Mammary epithelial cell (primary cell): ENCODE data around the gene LUC7L2.

ENCODE experiments used
- CTCF ChIP-seq, 2 donors: IDR thresholded peaks in 1 of 2; conservative IDR thresholded peaks in 1 of 2; 2 replicates each; pipeline ENCODE4 v1.5.1; 2011 to 2012; ENCODE audit warnings: inconsistent platforms in 2 of 2, low read length in 2 of 2, mild to moderate bottlenecking in 2 of 2, control low read depth in 1 of 2, low read depth in 1 of 2; ENCODE audit not compliant: insufficient read depth in 1 of 2; ENCODE audit errors: extremely low read depth in 1 of 2
- EZH2 ChIP-seq: IDR thresholded peaks from 2 replicates; pipeline ENCODE4 v1.6.1; 2012; ENCODE audit warnings: low read length, inconsistent platforms, borderline replicate concordance

GRCh38 chr7:139450851-139451250 is 91.2 kb downstream of the LUC7L2 start:
- TF ChIP-seq CTCF (conservative IDR thresholded peaks at IDR 0.05 in 1 of 2, IDR thresholded peaks at IDR 0.05 in 1 of 2; ENCODE audit: extremely low read depth in 1 of 2, insufficient read depth in 1 of 2, low read depth in 1 of 2, low read length in 2 of 2) (no peak), EZH2 (no peak)
